Esophagus muscularis mucosa (tissue), 4 donors: Measurements from ENCODE around the gene WFDC12. TPM values are rescaled to one million over a fixed set of nuclear protein-coding genes. Genes with fewer than 3 reads are reported as not detected.

Experiments used
- DNase-seq: peaks from one replicate; pipeline ENCODE4 v3.0.0-alpha.2; 2017; ENCODE audit errors: extremely low spot score
- H3K27ac ChIP-seq, 4 donors: fragments of 200-600 bp; sonication (generic); replicated peaks in 1 of 4; 1 replicate in 3 of 4; 2 replicates in 1 of 4; pipeline ENCODE4 v1.5.1; 2016 to 2019; ENCODE audit warnings: mild to moderate bottlenecking in 1 of 4
- H3K27me3 ChIP-seq, 4 donors: fragments of 200-600 bp; sonication (generic); one replicate each; pipeline versions ENCODE4 v1.5.1 to v1.6.0; 2016 to 2019
- H3K36me3 ChIP-seq, 4 donors: fragments of 200-600 bp; sonication (generic); one replicate each; pipeline ENCODE4 v1.5.1; 2016 to 2019
- H3K4me1 ChIP-seq, 4 donors: fragments of 200-600 bp; sonication (generic); one replicate each; pipeline ENCODE4 v1.5.1; 2016 to 2019
- H3K4me3 ChIP-seq, 4 donors: fragments of 200-600 bp; sonication (generic); 1 replicate in 2 of 4; 2 replicates in 2 of 4; pipeline ENCODE4 v1.5.1; 2016 to 2019; ENCODE audit warnings: mild to moderate bottlenecking in 4 of 4, moderate library complexity in 1 of 4
- H3K9me3 ChIP-seq, 4 donors: fragments of 200-600 bp; sonication (generic); 1 replicate in 3 of 4; 2 replicates in 1 of 4; pipeline ENCODE4 v1.5.1; 2016 to 2019
- EP300 ChIP-seq: sonication (generic); formaldehyde crosslinking; IDR thresholded peaks from one replicate; pipeline ENCODE4 v1.6.1; 2017; ENCODE audit warnings: antibody characterized with exemption
- POLR2A ChIP-seq: fragments of 450-650 bp; IDR thresholded peaks from one replicate; pipeline ENCODE4 v1.6.1; 2017; ENCODE audit warnings: antibody characterized with exemption, moderate library complexity, mild to moderate bottlenecking, low read depth
- POLR2AphosphoS5 ChIP-seq, 2 donors: sonication (generic); formaldehyde crosslinking; IDR thresholded peaks; one replicate each; pipeline ENCODE4 v1.6.1; 2017; ENCODE audit warnings: antibody characterized with exemption in 2 of 2
- WGBS: methylation state at CpG from one replicate; pipeline ENCODE4 v1.1.5; 2018; 5-methylcytosine and 5-hydroxymethylcytosine counted together
- intact Hi-C: fragments of 100-400 bp; cut with DNase I; formaldehyde crosslinking; loops from one replicate; pipeline ENCODE4 v1.15.1; 2023
- total RNA-seq, 4 donors: library from RNA; depleted of rRNA; stranded (reverse); fragments of >200 nt; gene quantifications; one replicate each; pipeline versions ENCODE4 v1.1.0 to v1.2.1, GENCODE V29; 2016
- TF ChIP-seq, protein P1 (sequence below), 3 experiments: fragments of 200-600 bp in 2 of 3; fragments of 450-650 bp in 1 of 3; sonication (generic) in 2 of 3; IDR thresholded peaks; one replicate each; pipeline ENCODE4 v1.5.1; 2017 to 2019; ENCODE audit warnings: antibody characterized with exemption in 3 of 3, mild to moderate bottlenecking in 2 of 3, moderate library complexity in 1 of 3

WFDC12 gene
- total RNA-seq, 4 donors from 2014 or later, result not detected

GRCh38 chr20:45087814-45088213 lies 36.5 kb downstream of the WFDC12 start:
- Histone ChIP-seq H3K4me3 (no peak overlapping the region), H3K36me3 (peaks cover 0 to 12% (median under 1%) of the 10 kb centered on the region in 4 donors), H3K27ac (no peak overlapping the region), H3K27me3 (no peaks in the 10 kb centered on the region), H3K4me1 (no peaks in the 10 kb centered on the region), H3K9me3 (peaks cover 0 to 1% (median 0%) of the 10 kb centered on the region in 4 donors)
- intact Hi-C loops, result no loop called here
- DNase-seq, result no peak
- WGBS, result 33% methylated on average over 1 of the region's 1 CpG
- TF ChIP-seq, protein P1, sequence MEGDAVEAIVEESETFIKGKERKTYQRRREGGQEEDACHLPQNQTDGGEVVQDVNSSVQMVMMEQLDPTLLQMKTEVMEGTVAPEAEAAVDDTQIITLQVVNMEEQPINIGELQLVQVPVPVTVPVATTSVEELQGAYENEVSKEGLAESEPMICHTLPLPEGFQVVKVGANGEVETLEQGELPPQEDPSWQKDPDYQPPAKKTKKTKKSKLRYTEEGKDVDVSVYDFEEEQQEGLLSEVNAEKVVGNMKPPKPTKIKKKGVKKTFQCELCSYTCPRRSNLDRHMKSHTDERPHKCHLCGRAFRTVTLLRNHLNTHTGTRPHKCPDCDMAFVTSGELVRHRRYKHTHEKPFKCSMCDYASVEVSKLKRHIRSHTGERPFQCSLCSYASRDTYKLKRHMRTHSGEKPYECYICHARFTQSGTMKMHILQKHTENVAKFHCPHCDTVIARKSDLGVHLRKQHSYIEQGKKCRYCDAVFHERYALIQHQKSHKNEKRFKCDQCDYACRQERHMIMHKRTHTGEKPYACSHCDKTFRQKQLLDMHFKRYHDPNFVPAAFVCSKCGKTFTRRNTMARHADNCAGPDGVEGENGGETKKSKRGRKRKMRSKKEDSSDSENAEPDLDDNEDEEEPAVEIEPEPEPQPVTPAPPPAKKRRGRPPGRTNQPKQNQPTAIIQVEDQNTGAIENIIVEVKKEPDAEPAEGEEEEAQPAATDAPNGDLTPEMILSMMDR (IDR thresholded peaks at IDR 0.05), result no peak
- TF ChIP-seq POLR2AphosphoS5 (IDR thresholded peaks at IDR 0.05), result no peak
- TF ChIP-seq POLR2A, result no peak
- TF ChIP-seq EP300, result no peak

- DNase-seq, result no peak
- no peak overlapping the region for H3K4me3 ChIP-seq
- WGBS, result 87% methylated on average over 3 of the region's 3 CpGs
- TF ChIP-seq POLR2A (no peak), EP300 (no peak), POLR2AphosphoS5 (IDR thresholded peaks at IDR 0.05) (no peak)
- TF ChIP-seq, protein P1 (IDR thresholded peaks at IDR 0.05), result no peak
- peaks cover 0 to 17% (median 3%) of the 10 kb centered on the region in 4 donors for H3K36me3 ChIP-seq
- H3K9me3 ChIP-seq, result peaks cover 0 to 7% (median 2%) of the 10 kb centered on the region in 4 donors
- intact Hi-C loops, result no loop called here
- H3K27me3 ChIP-seq, result no peaks in the 10 kb centered on the region
- H3K4me1 ChIP-seq, result no peaks in the 10 kb centered on the region
- H3K27ac ChIP-seq, result no peak overlapping the region
Observed at GRCh38 chr20:45087097-45087790, 37.0 kb downstream of the WFDC12 start.

GRCh38 chr20:45085867-45086266 lies 38.4 kb downstream of the WFDC12 start:
- intact Hi-C loops, result no loop called here

GRCh38 chr20:45085289-45085688 lies 39.0 kb downstream of the WFDC12 start:
- Histone ChIP-seq H3K4me3 (no peak overlapping the region), H3K36me3 (peaks cover 0 to 37% (median 12%) of the 10 kb centered on the region in 4 donors), H3K27ac (no peak overlapping the region), H3K9me3 (peaks cover 0 to 8% (median 3%) of the 10 kb centered on the region in 4 donors), H3K27me3 (no peaks in the 10 kb centered on the region), H3K4me1 (no peaks in the 10 kb centered on the region)
- intact Hi-C loops, result no loop called here
- 67% methylated on average over 2 of the region's 2 CpGs for WGBS
- DNase-seq, result no peak
- TF ChIP-seq POLR2AphosphoS5 (IDR thresholded peaks at IDR 0.05), result no peak
- TF ChIP-seq POLR2A, result no peak
- TF ChIP-seq, protein P1 (IDR thresholded peaks at IDR 0.05), result no peak
- TF ChIP-seq EP300, result no peak

More at GRCh38 chr20:45085867-45086266, 38.4 kb downstream of the WFDC12 start:
- no peaks in the 10 kb centered on the region for H3K27me3 ChIP-seq
- TF ChIP-seq POLR2AphosphoS5 (IDR thresholded peaks at IDR 0.05) (no peak), EP300 (no peak), POLR2A (no peak)
- TF ChIP-seq, protein P1 (IDR thresholded peaks at IDR 0.05), result no peak
- H3K27ac ChIP-seq, result no peak overlapping the region
- H3K9me3 ChIP-seq, result peaks cover 0 to 8% (median 3%) of the 10 kb centered on the region in 4 donors
- DNase-seq, result no peak
- peaks cover 0 to 31% (median 8%) of the 10 kb centered on the region in 4 donors for H3K36me3 ChIP-seq
- H3K4me1 ChIP-seq, result no peaks in the 10 kb centered on the region
- WGBS, result 92% methylated on average over 1 of the region's 1 CpG
- no peak overlapping the region for H3K4me3 ChIP-seq
